Keratinocyte (primary cell): Measurements from ENCODE around the gene PCDHA12.

Source experiments
- EZH2 ChIP-seq: IDR thresholded peaks from one replicate; pipeline ENCODE4 v1.6.1; 2012; ENCODE audit warnings: inconsistent platforms, mild to moderate bottlenecking, low read length, moderate library complexity
- TF ChIP-seq, protein P1 (sequence below), 3 experiments: IDR thresholded peaks in 1 of 3; conservative IDR thresholded peaks in 1 of 3; optimal IDR thresholded peaks in 1 of 3; 2 replicates in 2 of 3; 3 replicates in 1 of 3; pipeline versions ENCODE3 to v1.5.1; 2011; ENCODE audit warnings: low read length in 3 of 3, mild to moderate bottlenecking in 3 of 3, moderate library complexity in 2 of 3, control low read depth in 1 of 3, inconsistent platforms in 1 of 3; ENCODE audit not compliant: insufficient read depth in 2 of 3; ENCODE audit errors: extremely low read depth in 1 of 3

DNA sequence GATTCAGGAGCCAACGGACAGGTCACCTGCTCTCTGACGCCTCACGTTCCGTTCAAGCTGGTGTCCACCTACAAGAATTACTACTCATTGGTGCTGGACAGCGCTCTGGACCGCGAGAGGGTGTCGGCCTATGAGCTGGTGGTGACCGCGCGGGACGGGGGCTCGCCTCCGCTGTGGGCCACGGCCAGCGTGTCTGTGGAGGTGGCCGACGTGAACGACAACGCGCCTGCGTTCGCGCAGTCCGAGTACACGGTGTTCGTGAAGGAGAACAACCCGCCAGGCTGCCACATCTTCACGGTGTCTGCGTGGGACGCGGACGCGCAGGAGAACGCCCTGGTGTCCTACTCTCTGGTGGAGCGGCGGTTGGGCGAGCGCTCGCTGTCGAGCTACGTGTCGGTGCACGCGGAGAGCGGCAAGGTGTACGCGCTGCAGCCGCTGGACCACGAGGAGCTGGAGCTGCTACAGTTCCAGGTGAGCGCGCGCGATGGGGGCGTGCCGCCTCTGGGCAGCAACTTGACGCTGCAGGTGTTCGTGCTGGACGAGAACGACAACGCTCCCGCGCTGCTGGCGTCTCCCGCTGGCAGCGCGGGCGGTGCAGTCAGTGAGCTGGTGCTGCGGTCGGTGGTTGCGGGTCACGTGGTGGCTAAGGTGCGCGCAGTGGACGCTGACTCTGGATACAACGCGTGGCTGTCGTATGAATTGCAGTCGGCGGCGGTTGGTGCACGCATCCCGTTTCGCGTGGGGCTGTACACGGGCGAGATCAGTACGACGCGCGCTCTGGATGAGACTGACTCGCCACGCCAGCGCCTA, 17.7 kb upstream of the PCDHA12 start:
- TF ChIP-seq, protein P1, sequence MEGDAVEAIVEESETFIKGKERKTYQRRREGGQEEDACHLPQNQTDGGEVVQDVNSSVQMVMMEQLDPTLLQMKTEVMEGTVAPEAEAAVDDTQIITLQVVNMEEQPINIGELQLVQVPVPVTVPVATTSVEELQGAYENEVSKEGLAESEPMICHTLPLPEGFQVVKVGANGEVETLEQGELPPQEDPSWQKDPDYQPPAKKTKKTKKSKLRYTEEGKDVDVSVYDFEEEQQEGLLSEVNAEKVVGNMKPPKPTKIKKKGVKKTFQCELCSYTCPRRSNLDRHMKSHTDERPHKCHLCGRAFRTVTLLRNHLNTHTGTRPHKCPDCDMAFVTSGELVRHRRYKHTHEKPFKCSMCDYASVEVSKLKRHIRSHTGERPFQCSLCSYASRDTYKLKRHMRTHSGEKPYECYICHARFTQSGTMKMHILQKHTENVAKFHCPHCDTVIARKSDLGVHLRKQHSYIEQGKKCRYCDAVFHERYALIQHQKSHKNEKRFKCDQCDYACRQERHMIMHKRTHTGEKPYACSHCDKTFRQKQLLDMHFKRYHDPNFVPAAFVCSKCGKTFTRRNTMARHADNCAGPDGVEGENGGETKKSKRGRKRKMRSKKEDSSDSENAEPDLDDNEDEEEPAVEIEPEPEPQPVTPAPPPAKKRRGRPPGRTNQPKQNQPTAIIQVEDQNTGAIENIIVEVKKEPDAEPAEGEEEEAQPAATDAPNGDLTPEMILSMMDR (optimal IDR thresholded peaks at IDR 0.05 in 1 of 3, IDR thresholded peaks at IDR 0.05 in 1 of 3, conservative IDR thresholded peaks at IDR 0.05 in 1 of 3; ENCODE audit: extremely low read depth in 1 of 3, insufficient read depth in 2 of 3, low read length in 3 of 3): no peak
- no peak for TF ChIP-seq EZH2
